ENCODE results near the gene LAS1L. TPM values are rescaled to one million over a fixed set of nuclear protein-coding genes. Genes with fewer than 3 reads are reported as not detected.
"Not testable (repeated sequence)": the region's sequence is repeated elsewhere in the genome, so short reads cannot be mapped to it uniquely, and the experiment has no call there.

Gene LAS1L
- 41.6 and 43.2 TPM in 2 replicates for total RNA-seq

DNA sequence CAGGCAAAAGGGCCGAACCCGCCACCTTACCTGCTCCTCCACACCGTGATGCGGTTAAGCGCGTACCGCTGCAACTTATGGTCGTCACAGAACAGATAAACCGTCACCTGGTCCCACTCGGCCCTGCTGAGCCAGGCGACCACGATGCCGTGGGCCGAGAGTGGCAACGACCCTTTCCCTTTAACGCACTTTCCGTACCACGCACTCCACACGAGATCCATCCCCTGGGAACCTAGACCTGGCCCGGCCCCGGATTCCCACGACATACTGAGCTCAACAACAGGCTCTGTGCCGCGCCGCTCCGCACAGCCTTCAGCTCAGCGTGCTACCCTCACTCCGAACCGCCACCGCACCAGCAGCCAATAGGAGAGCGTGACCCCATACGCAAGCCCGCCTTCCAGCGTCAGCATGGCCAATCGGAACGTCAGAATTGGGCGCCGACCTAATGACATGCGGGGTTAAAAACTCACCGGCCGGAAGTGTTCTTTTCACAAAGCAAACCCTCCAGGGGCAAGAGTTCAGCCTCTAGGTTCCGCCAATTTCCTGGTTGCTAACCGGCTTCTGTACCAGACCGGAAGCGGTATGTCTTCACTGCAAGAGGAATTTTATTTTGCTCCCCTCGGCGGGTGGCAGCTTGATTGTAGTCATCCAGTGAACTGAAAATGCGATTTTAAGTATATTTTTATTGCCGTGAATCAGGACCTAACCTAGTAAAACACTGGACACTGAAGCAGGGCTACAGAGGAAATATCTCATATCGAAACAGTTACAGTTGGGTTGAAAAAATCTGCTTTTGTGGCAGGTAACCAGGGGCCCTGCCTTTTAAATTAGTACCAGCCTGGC is at the start of gene LAS1L:
Gene LAS1L (minus strand): TSS at position 338 of the 843 bp plus-strand sequence. CDS start 72 bp downstream, at position 266.
- intact Hi-C loops (cut with micrococcal nuclease): loop anchor here (1.0 to 5.0 kb wide), 8 partner anchors 61 to 1972 kb away; partner anchors contain the start of genes AMER1, MSN, MTMR8 and ZC3H12B

DNA sequence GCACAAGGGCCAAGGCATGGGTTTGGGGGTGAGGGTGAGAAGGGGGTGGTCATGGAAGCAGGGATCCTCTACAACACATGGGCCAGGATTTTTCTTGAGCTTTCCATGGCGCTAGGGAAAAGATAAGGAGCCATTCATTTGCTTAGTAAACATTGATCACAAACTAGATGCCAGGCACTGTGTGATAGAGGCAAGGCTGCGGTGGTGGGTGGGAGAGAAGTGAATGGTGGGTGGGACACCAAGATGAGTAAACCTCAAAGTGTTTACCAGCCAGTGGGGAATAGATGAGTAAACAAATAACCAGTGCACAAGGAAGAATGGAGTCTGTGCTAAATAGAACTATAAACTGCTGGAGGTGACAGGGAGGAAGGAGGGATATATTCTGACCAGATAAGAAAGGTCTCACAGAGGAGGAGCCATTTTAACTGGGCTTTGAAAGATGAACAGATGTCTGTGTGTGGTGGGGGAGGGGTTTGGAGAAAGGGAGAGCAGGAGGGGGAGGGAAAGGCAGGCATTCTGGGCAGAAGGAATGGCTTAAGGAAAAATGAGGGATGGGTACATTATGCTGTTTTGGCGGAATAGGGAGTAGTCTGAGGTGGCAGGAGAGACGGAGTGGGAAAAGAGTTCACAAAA is 48.0 kb upstream of the LAS1L start:
- intact Hi-C loops (cut with micrococcal nuclease): loop anchor here (1.0 to 5.0 kb wide), 2 partner anchors 404 to 450 kb away; no protein-coding TSS in a partner anchor

DNA sequence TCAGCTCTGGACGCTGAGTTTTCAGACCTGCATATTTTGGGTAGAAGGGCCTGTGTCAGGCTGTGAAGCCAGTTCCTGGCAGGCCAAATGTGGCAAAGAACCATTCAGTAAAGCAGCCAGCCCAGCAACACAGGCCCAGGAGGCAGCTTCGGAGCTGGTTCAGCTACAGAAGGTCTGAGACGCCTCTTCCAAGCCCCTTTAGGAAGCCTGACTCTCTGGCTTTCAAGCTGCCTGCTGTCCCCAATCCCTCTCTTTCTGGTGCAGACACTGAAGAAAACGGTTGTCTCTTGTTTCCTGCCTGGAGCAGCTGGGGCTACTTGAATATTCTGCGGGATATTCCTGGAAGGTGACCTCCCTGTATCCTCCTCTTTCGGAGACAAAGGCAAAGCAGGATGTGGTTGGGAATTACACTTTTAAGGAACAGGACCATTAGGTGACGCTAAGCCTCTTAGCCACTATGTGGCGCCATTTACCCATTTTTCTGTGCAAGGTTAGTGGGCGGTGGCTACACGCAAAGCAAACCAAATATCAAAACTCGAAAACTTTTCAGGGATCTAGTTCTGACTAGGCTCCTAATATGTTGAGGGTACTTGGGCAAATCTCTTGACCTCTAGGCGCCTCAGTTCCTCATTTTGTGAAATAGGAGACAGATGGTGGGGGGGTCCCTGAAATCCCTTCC is 47.2 kb upstream of the LAS1L start:
- intact Hi-C loops (cut with micrococcal nuclease): loop anchor here (1.0 to 5.0 kb wide), 2 partner anchors 405 to 451 kb away; no protein-coding TSS in a partner anchor

DNA sequence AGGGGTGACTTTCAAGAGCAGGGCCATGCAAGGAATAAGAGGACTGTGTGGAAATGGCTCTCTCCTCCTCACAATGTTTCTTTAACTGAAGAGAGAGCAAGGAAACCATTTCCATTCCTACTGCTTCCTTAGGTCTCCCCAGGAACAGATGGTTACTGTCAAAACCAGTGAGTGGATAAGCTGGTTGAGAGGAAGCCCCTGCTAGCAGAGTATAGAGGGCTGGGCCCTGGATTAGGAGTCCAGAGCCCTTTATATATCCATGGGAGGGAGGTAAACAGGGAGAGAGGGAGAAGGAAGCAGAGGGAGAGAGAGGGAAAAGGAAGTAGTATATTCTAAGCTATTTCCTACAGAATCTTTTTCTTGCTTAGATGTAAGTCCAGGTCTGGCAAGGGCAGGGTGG is 43.8 kb upstream of the LAS1L start:
- intact Hi-C loops (cut with micrococcal nuclease): no loop called here

DNA sequence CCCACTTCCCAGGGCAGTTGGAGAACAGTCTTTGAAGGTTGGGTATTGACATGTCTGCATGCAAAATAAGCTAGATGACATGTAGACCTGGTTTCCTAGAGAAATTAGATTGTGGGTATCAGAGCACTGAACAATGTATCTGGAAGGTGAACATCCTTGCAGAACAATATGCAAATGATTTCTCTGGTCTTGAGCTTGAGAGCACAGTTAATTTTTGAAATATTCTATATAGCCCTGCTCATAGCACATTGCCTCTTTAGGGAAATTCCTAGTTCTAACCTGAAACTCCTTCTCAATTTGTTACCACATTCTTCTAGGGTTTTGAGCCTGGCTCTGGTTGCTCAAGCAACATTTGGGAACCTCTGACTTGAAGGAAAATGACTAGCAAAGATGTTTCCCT is 41.6 kb upstream of the LAS1L start:
- intact Hi-C loops (cut with micrococcal nuclease): no loop called here

DNA sequence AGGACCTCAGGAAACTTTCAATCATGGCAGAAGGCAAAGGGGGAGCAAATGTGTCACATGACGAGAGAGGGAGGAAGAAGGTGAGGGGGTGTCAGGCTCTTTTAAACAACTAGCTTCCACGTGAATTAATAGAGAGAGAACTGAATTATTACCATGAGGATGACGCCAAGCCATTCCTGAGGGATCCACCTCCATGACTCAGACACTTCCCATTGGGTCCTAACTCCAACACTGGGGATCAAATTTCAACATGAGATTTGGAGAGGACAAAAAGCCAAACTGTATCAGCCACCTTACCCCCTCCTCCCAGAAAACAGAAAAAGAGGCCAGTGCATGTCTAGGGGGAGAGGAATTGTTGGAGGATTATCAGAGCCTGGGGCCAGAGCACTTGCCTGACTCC is 40.4 kb upstream of the LAS1L start:
- intact Hi-C loops (cut with micrococcal nuclease): no loop called here

DNA sequence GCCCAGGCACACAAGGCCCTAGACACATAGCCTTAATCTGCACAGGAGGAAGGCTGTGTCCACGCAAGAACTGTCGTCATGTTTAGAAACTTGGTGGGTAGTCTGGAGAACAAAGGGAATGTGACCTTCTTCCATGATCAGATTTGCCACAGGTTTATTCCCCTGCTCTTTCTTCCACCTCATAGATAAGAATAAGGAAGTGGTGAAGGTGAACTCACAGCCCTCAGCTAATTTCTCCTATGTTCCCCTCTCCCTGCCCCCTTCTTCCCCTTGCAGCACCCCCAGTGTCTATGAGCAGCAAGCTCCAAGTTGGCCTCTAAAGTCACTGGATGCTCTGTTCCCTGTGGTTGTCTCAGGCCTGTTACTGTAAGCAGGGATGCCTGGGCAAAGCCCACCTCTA is 39.8 kb upstream of the LAS1L start:
- intact Hi-C loops (cut with micrococcal nuclease): no loop called here

DNA sequence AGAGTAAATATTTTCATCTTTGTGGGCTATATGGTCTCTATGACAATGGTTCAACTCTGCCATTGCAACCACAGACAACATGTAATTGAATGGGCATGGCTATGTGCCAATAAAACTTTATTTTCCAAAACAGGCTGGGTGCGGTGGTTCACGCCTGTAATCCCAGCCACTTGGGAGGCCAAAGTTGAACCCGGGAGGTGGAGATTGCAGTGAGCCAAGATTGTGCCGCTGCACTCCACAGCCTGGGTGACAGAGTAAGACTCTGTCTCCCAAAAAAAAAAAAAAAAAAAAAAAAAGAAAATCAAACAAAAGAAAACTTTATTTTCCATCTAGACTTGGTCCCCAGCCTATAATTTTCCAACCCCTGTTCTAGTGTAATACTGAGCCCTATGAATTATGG is 38.4 kb upstream of the LAS1L start:
- intact Hi-C loops (cut with micrococcal nuclease): no loop called here

DNA sequence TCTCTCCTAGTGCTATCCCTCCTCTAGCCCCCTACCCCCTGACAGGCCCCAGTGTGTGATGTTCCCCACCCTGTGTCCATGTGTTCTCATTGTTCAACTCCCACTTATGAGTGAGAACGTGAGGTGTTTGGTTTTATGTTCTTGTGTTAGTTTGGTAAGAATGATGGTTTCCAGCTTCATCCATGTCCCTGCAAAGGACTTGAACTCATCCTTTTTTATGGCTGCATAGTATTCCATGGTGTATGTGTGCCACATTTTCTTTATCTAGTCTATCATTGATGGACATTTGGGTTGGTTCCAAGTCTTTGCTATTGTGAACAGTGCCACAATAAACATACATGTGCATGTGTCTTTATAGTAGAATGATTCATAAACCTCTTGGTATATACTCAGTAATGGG is 28.3 kb upstream of the LAS1L start:
- intact Hi-C loops (cut with micrococcal nuclease): not testable (repeated sequence)

DNA sequence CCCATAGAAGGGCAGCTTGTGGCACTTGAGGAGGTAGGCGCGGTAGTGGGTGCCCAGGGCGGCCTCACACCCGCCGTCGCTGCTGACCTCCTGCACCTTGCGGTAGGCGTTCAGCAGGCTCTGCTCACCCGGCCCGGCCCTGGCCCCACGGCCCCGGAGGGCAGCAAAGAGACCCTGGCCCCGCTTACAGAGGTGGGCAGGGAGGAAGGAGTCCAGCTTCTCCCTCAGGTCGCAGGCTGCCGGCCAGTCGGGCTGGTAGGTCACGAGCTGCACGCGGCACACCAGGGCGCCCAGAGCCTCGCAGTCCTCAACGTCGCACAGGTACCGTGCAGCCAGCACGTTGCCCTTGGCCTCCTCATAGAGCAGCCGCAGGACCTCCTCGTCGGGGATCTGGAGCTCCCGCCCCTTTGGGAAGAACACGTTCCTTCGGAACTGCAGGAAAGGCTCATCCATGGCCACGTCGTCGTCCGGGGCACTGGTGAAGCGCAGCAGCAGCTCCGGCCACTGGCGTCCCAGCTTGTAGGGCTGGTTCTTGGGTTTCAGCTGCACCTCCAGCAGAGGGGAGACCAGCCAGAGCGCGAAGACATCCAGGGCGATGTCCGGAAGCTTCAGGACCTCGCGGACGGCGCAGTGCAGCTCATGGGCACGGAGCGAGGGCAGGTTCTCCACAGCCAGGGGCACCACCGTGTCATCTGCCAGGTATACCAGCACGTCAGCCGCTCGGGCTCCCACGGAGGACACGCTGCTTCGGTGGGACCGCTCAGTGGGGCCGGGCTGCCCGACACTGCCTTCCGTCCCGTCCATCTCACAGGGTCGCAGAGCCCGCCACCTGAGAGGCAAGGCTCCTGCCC is 17.1 kb upstream of the LAS1L start:
- intact Hi-C loops (cut with micrococcal nuclease): no loop called here

DNA sequence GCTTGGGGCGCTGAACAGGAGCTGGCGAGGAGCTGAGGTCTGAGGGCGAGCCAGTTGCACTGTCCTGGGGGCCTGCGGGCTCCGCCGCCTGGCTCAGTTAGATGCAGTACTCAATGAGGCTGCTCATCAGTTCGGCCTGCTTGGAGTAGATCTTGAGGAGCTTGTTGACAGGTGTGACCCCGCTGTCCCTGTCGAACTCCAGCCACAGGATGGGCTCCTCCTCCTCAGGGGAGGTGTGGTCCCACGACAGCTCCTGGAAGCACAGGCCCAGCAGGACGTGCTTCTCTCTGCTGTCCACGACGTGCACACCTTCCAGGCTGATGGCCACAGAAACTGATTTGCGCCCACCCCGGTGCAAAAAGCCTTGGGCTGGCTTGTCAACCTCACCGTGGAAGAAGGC is 16.5 kb upstream of the LAS1L start:
- intact Hi-C loops (cut with micrococcal nuclease): no loop called here

DNA sequence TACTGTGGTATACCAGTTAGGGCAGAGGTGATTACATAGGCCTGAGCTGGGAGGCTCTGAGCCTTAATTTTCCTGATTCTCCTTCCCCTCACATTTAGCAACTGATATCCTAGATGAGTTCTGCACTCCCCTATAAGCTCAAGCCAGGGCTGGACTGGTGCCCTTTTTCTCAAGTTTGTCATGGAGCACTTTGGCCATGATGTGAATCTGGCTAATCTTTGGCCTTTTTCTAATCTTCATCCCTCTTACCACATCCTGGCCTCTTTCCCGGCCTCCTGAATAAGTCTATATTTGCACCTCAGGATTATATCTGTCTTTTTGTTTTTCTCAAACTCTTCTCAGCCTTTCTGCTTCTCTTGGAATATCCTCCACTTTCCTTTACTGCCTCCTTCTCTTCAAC is 10.9 kb upstream of the LAS1L start:
- intact Hi-C loops (cut with micrococcal nuclease): no loop called here

DNA sequence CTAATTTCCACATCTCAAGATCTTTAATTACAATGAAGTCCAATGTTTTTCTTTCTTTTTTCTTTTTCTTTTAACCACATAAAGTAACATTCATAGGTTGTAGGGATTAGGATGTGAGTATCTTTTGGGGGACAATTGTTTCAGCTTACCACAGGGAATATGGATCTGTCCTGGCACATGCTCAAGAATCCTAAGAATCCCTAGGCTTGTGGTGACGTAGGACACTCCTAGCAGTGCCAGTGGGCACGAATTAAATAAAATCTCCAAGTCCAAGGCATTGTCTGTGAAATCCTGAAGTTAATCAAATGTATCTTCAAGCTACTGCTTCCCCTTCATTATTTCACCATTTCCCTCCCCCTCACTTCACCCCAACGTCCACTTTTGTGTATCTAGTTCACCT is 2.6 kb upstream of the LAS1L start:
- intact Hi-C loops (cut with micrococcal nuclease): loop anchor here (5.0 kb wide), 1 partner anchor 1975 kb away; no protein-coding TSS in a partner anchor

DNA sequence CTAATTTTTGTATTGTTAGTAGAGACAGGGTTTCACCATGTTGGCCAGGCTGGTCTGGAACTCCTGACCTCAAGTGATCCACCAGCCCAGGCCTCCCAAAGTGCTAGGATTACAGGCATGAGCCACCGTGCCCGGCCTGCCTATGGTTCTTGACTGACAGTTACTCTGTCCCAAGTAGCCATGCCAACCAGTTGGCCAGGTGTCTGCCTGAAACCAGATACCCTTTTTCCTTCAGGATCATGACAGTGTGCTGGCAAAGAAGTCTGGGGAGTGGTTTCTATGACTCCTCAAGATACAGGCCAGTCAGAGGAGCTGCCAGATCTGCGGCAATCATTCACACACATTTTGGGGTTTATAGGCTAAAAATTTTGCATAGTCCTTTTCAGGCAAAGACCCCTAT is 1.7 kb upstream of the LAS1L start:
- intact Hi-C loops (cut with micrococcal nuclease): loop anchor here (5.0 kb wide), 1 partner anchor 1974 kb away; no protein-coding TSS in a partner anchor

DNA sequence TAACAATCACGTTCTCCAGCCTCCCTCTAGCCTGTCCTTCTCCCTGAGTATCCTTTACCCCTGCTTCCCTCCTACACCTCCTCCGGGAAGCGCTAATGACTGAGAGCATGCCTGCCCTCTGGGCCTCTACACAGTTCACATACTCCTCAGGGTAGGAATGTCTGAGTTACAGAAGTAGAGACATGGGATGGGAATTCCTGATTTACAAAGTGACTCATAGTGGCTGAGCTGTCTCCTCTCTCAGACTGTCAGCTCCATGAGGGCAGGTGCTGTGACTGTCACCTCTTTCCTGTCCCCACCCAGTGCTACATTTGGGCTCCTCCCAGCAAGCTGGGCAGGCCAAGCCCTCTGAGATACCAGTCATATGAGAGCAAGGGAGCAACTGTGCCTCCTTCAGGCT is 2.6 kb downstream of the LAS1L start:
- intact Hi-C loops (cut with micrococcal nuclease): loop anchor here (5.0 kb wide), 2 partner anchors 135 to 1780 kb away; partner anchors contain the start of gene MSN

DNA sequence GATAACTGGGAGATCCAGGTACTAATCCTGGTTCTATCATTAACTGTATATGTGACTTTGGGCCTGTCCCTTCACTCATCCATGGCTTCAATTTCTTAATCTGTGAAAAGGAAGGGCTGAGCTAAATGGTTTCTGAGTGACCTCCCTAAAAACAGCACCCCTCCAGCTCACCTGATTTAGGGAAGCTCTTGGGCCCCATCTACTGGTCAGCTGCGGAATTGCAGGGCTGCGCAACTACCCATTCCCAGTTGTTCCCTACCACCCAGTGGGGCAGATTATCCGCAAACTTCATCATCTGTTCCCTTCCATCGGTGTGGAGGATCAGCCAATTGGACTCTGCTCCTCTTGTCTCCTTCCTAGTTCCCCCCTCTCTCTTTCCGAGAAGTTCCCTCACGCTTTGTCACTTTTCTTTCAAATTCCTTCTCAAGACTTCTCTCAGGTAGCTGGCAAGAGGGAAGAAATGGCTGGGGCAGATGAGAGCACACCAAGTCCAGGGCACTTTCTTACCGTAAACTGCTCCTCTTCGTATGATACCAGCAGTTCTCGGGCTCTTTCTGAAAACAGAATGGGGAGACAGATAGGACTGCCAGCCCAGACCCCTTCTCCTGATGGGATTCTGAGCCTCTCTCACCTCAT is 5.8 kb downstream of the LAS1L start:
- intact Hi-C loops (cut with micrococcal nuclease): loop anchor here (2.0 kb wide), 1 partner anchor 634 kb away; no protein-coding TSS in a partner anchor

DNA sequence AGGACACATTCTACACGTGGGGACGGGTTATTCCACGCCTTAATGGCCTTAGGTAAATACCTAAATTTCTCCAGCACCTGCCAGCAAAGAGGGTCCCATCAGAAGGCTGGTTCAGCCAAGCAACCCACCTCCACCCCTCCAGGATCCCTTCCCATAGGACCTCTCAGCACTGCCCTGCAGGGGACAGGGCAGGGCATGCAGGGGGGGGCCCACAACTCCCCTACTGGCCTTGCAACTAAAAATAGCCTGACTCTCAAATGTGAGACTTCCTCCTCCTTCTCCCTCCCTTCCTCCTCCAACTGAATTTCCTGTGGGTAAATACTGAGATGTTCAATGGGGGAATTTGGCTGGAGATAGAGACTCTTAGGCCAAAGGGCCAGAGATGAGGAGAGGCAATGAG is 6.3 kb downstream of the LAS1L start:
- intact Hi-C loops (cut with micrococcal nuclease): loop anchor here (2.0 kb wide), 1 partner anchor 633 kb away; no protein-coding TSS in a partner anchor

DNA sequence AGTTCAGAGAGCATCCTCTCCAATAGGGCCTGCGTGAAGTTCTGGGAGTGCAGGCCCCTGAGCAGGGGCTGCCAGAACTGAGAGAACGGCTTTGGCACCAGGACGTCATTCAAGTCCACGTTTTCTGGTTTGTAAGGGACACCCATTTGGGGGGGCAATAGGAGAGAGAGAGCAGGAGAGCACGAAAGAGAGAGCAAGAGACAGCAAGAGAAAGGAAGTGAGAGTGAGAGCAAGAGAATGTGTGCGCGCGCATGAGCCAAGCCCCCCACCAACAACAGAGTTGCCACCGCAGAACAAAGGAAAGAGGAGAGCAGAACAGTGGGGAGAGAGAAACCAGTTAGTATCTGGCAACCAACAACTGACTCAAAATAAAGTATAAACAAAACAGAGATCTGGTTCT is 10.4 kb downstream of the LAS1L start:
- intact Hi-C loops (cut with micrococcal nuclease): no loop called here

DNA sequence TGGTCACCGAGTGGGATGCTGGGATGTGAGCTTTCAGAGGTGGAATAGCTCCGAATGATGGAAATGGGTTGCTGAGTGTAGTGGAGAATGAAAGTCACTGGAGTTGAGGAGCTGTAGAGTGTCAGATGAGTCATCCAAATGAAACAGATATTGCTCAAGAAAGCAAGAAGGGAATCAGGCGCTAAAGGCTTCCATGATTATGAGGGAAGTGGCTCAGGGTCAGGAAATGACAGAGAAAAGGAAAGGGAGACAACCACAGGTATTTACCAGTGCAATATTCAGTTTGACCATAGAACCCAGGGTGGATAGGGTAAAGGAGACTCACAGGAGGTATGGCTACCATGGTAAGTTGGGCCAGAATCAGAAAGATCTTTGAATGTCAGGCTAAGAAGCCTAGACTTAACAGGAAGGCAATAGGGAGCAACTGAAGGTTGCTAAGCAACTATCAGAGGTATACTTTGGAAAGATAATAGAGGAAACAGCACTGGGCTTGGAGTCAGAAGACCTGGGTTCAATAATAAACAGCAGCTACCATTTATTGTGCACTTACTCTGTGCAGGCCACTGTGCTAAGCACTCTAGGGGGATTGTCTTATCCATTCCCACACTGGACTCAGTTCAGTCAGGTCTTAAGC is 11.7 kb downstream of the LAS1L start:
- intact Hi-C loops (cut with micrococcal nuclease): no loop called here

DNA sequence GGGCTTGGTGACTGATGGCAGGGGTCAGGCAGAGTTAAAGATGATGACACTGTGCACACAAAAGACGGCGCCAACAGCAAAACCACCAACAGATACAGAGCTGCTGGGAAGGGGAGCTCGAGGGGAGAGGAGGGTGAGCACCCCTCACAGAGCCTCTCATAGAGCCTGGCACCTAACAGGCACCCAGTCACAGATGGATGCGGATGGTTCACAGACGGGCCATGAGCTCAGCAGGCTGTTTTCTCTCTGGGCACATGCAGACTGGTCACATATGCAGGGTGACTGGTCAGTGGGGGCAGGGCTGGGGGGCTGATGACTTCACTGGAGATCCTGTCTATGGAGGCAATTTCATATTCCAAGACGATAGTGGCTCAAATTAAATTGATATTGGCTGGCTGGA is 15.1 kb downstream of the LAS1L start:
- intact Hi-C loops (cut with micrococcal nuclease): not testable (repeated sequence)

Data from T-helper 2 cell treated with Interferon-gamma antibody and Interleukin-4, amounts not matched to agents 100 ng/mL and 5 ng/mL, for 36 hours (primary cell).